ENCODE measurements around the gene KIAA0513. TPM values are rescaled to one million over a fixed set of nuclear protein-coding genes. Genes with fewer than 3 reads are reported as not detected.

KIAA0513 gene
- total and polyA plus RNA-seq, 2 of the 13 experiments (the other 11 are each of a cell fraction or from before 2014, with no cell fraction given): 1.8 TPM

GRCh38 chr16:85010931-85011845 lies 16.4 kb upstream of the KIAA0513 start, which contains the start of gene ZDHHC7 (continued):
- TF ChIP-seq ZNF564 (CRISPR knock-in tag; IDR thresholded peaks at IDR 0.05): peak; percentile 31; the same call in 1 of the 2 replicates
- peak; percentile 45; the same call in 1 of the 2 replicates for TF ChIP-seq DNMT1 (CRISPR knock-in tag; IDR thresholded peaks at IDR 0.05)
- peak; percentile 78 for TF ChIP-seq ZFX (CRISPR knock-in tag; IDR thresholded peaks at IDR 0.05; ENCODE audit: low read depth)
- no peak for TF ChIP-seq ZNF766 (CRISPR knock-in tag; IDR thresholded peaks at IDR 0.05; ENCODE audit: borderline replicate concordance)
- TF ChIP-seq ZNF670 (CRISPR knock-in tag; IDR thresholded peaks at IDR 0.05; ENCODE audit: borderline replicate concordance): peak; percentile 81
- TF ChIP-seq ZNF24 (IDR thresholded peaks at IDR 0.05): peak; percentile 35; the same call in 1 of the 2 replicates
- TF ChIP-seq PHF8 (CRISPR knock-in tag; IDR thresholded peaks at IDR 0.05): peak; percentile 94
- TF ChIP-seq ZNF547 (CRISPR knock-in tag; IDR thresholded peaks at IDR 0.05): no peak
- TF ChIP-seq, protein P1, sequence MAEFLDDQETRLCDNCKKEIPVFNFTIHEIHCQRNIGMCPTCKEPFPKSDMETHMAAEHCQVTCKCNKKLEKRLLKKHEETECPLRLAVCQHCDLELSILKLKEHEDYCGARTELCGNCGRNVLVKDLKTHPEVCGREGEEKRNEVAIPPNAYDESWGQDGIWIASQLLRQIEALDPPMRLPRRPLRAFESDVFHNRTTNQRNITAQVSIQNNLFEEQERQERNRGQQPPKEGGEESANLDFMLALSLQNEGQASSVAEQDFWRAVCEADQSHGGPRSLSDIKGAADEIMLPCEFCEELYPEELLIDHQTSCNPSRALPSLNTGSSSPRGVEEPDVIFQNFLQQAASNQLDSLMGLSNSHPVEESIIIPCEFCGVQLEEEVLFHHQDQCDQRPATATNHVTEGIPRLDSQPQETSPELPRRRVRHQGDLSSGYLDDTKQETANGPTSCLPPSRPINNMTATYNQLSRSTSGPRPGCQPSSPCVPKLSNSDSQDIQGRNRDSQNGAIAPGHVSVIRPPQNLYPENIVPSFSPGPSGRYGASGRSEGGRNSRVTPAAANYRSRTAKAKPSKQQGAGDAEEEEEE (CRISPR knock-in tag; IDR thresholded peaks at IDR 0.05; ENCODE audit: borderline replicate concordance): no peak
- 0 out of 2 replicates have a peak, but pooled peaks have one; percentile 37 for TF ChIP-seq HNRNPL (IDR thresholded peaks at IDR 0.05; ENCODE audit: low read depth, low read length)
- no peak for TF ChIP-seq CBX1 (IDR thresholded peaks at IDR 0.05; ENCODE audit: low read depth)
- TF ChIP-seq ZNF383 (CRISPR knock-in tag; IDR thresholded peaks at IDR 0.05; ENCODE audit: borderline replicate concordance): no peak
- no peak for TF ChIP-seq ISX (CRISPR knock-in tag; conservative IDR thresholded peaks at IDR 0.05)
- TF ChIP-seq, protein P2, sequence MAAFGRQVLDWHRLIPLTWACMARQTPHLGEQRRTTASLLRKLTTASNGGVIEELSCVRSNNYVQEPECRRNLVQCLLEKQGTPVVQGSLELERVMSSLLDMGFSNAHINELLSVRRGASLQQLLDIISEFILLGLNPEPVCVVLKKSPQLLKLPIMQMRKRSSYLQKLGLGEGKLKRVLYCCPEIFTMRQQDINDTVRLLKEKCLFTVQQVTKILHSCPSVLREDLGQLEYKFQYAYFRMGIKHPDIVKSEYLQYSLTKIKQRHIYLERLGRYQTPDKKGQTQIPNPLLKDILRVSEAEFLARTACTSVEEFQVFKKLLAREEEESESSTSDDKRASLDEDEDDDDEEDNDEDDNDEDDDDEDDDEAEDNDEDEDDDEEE (CRISPR knock-in tag; IDR thresholded peaks at IDR 0.05): peak; percentile 74
- 0 out of 2 replicates have a peak, but pooled peaks have one; percentile 18 for TF ChIP-seq STAT5B (CRISPR knock-in tag; IDR thresholded peaks at IDR 0.05)
- no peak; the same call in 1 of the 2 replicates for TF ChIP-seq MEF2D (CRISPR knock-in tag; IDR thresholded peaks at IDR 0.05)
- TF ChIP-seq ATF5 (CRISPR knock-in tag; IDR thresholded peaks at IDR 0.05; ENCODE audit: low read depth): no peak
- no peak; the same call in 1 of the 2 replicates for TF ChIP-seq ZSCAN25 (CRISPR knock-in tag; IDR thresholded peaks at IDR 0.05)
- 0 out of 2 replicates have a peak, but pooled peaks have one; percentile 47 for TF ChIP-seq GPN1 (CRISPR knock-in tag; IDR thresholded peaks at IDR 0.05; ENCODE audit: borderline replicate concordance)
- TF ChIP-seq RARA (CRISPR knock-in tag; IDR thresholded peaks at IDR 0.05): peak; percentile 24; the same call in 1 of the 2 replicates
- peak; percentile 24; the same call in 1 of the 2 replicates for TF ChIP-seq ZBTB20 (CRISPR knock-in tag; IDR thresholded peaks at IDR 0.05; ENCODE audit: borderline replicate concordance, low read depth)
- TF ChIP-seq, protein P3, sequence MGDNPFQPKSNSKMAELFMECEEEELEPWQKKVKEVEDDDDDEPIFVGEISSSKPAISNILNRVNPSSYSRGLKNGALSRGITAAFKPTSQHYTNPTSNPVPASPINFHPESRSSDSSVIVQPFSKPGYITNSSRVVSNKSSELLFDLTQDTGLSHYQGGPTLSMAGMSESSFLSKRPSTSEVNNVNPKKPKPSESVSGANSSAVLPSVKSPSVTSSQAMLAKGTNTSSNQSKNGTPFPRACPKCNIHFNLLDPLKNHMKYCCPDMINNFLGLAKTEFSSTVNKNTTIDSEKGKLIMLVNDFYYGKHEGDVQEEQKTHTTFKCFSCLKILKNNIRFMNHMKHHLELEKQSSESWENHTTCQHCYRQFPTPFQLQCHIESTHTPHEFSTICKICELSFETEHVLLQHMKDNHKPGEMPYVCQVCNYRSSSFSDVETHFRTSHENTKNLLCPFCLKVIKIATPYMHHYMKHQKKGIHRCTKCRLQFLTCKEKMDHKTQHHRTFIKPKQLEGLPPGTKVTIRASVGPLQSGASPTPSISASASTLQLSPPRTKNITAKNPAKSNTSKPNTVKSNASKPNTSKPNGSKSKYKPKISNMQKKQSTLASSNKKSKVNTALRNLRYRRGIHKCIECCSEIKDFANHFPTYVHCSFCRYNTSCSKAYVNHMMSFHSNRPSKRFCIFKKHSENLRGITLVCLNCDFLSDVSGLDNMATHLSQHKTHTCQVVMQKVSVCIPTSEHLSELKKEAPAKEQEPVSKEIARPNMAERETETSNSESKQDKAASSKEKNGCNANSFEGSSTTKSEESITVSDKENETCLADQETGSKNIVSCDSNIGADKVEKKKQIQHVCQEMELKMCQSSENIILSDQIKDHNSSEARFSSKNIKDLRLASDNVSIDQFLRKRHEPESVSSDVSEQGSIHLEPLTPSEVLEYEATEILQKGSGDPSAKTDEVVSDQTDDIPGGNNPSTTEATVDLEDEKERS (CRISPR knock-in tag; IDR thresholded peaks at IDR 0.05): peak; percentile 19; the same call in 1 of the 2 replicates
- peak; percentile 34 for TF ChIP-seq SKI (IDR thresholded peaks at IDR 0.05; ENCODE audit: partially characterized antibody)

All from HepG2 (cell line).